ENCODE measurements around the gene S1PR3. TPM values are rescaled to one million over a fixed set of nuclear protein-coding genes. Genes with fewer than 3 reads are reported as not detected.
A peak's percentile ranks its signal among the peaks of the same experiment; 100 is the strongest.

The S1PR3 gene
- total and polyA plus RNA-seq, 2 donors (not counting 1 experiment from before 2014, with no cell fraction given), result 20.5 to 23.8 TPM

DNA sequence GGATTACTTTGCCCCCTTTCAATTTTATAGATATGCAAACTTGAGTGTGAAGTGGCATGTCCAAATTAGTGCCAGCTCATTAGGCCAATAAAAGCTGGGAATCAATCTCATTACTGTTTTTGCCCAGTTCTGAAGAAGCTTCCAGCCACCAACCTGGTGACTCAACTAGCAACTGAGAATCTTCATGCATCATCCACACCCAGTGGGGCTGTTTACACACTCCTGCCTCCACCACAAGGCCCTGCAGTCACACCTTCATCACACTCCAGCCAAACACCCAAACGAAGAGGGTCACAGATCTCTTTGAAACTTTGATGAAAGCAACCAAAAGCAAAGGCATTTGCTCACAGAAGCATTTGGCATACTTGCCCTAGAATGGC is 41.3 kb upstream of the S1PR3 start:
- no peaks in the 10 kb centered on the region for H3K27me3 ChIP-seq (ENCODE audit: control insufficient read depth, insufficient read depth, low read length)
- H3K4me3 ChIP-seq (replicated peaks in 1 of 4; ENCODE audit: control extremely low read depth in 1 of 4, insufficient read depth in 1 of 4, low read depth in 3 of 4, low read length in 4 of 4), result no peak overlapping the region
- TF ChIP-seq, protein P1, sequence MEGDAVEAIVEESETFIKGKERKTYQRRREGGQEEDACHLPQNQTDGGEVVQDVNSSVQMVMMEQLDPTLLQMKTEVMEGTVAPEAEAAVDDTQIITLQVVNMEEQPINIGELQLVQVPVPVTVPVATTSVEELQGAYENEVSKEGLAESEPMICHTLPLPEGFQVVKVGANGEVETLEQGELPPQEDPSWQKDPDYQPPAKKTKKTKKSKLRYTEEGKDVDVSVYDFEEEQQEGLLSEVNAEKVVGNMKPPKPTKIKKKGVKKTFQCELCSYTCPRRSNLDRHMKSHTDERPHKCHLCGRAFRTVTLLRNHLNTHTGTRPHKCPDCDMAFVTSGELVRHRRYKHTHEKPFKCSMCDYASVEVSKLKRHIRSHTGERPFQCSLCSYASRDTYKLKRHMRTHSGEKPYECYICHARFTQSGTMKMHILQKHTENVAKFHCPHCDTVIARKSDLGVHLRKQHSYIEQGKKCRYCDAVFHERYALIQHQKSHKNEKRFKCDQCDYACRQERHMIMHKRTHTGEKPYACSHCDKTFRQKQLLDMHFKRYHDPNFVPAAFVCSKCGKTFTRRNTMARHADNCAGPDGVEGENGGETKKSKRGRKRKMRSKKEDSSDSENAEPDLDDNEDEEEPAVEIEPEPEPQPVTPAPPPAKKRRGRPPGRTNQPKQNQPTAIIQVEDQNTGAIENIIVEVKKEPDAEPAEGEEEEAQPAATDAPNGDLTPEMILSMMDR (conservative IDR thresholded peaks at IDR 0.05 in 1 of 2, IDR thresholded peaks at IDR 0.05 in 1 of 2; ENCODE audit: low read depth in 1 of 2, low read length in 2 of 2), result no peak
- no peak for TF ChIP-seq EZH2 (IDR thresholded peaks at IDR 0.05; ENCODE audit: low read length, missing control alignments)
- H3K9ac ChIP-seq (ENCODE audit: insufficient read depth, low read length), result no peak overlapping the region
- peak in 1 of 2 donors; percentile 65 for DNase-seq (ENCODE audit: low read depth in 2 of 2)
- H3K9me3 ChIP-seq (ENCODE audit: control insufficient read depth, insufficient read depth, low read depth, low read length), result no peaks in the 10 kb centered on the region
- H4K20me1 ChIP-seq (ENCODE audit: control insufficient read depth, extremely low read depth, insufficient read depth, low read length), result no peaks in the 10 kb centered on the region
- H2AFZ ChIP-seq (ENCODE audit: low read length), result no peak overlapping the region
- no peak overlapping the region for H3K27ac ChIP-seq (ENCODE audit: insufficient read depth, low read length)
- H3K79me2 ChIP-seq (ENCODE audit: control insufficient read depth, insufficient read depth, low read length), result no peaks in the 10 kb centered on the region
- H3K4me2 ChIP-seq (ENCODE audit: extremely low read depth, insufficient read depth, low read length), result peak overlapping the region; percentile 32
- peaks cover 13% of the 10 kb centered on the region for H3K4me1 ChIP-seq (ENCODE audit: control insufficient read depth, extremely low read depth, insufficient read depth, low read length)
- H3K36me3 ChIP-seq (ENCODE audit: control insufficient read depth, insufficient read depth, low read length), result no peaks in the 10 kb centered on the region

DNA sequence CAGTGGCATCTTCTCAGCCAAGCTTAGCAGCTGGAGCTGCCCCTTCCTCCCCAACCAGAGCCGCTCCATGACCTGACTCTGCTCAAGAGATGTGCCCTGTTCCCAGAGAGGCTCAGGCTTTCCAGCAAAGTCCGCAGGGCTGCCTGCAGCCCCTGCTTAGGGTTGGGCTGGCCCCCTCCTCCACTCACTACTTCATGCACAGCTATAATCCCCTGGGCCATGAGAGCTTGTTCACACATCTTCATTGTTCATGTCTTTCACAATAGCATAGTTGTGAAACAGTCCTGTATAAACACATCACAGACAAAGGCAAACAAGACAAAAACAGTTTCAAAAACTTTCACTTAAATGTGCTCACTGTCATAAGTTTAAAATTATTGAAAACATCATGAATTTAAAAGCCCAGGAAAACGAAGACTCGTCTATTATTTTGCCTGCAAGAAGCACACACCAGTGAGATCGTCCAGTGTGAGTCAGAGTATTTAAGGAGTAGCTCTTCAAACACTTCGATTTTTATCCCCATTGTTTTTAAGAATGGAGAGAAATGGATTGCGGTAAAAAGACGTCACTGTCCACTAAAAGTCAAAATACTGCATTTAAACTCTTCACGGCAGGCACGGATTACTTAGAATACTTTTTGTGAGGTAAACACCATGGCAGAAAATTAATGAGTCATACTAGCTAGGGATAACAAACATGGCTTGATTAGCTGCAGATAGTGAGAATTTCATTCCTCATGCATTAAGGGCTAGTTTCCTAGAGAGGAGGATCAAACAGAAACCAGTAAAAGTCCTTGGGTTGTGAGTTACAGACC is 40.7 kb upstream of the S1PR3 start:
- Histone ChIP-seq H3K9me3 (ENCODE audit: control insufficient read depth, insufficient read depth, low read depth, low read length) (no peaks in the 10 kb centered on the region), H3K36me3 (ENCODE audit: control insufficient read depth, insufficient read depth, low read length) (no peaks in the 10 kb centered on the region), H3K27me3 (ENCODE audit: control insufficient read depth, insufficient read depth, low read length) (no peaks in the 10 kb centered on the region), H3K4me3 (replicated peaks in 1 of 4; ENCODE audit: control extremely low read depth in 1 of 4, insufficient read depth in 1 of 4, low read depth in 3 of 4, low read length in 4 of 4) (peak overlapping the region in 1 of 4 experiments; percentile 15), H3K4me2 (ENCODE audit: extremely low read depth, insufficient read depth, low read length) (peak overlapping the region; percentile 65), H3K9ac (ENCODE audit: insufficient read depth, low read length) (no peak overlapping the region), H2AFZ (ENCODE audit: low read length) (no peak overlapping the region), H4K20me1 (ENCODE audit: control insufficient read depth, extremely low read depth, insufficient read depth, low read length) (no peaks in the 10 kb centered on the region), H3K79me2 (ENCODE audit: control insufficient read depth, insufficient read depth, low read length) (no peaks in the 10 kb centered on the region), H3K4me1 (ENCODE audit: control insufficient read depth, extremely low read depth, insufficient read depth, low read length) (peaks cover 13% of the 10 kb centered on the region), H3K27ac (ENCODE audit: insufficient read depth, low read length) (peak overlapping the region; percentile 3)
- TF ChIP-seq, protein P1 (conservative IDR thresholded peaks at IDR 0.05 in 1 of 2, IDR thresholded peaks at IDR 0.05 in 1 of 2; ENCODE audit: low read depth in 1 of 2, low read length in 2 of 2), result no peak
- no peak for TF ChIP-seq EZH2 (IDR thresholded peaks at IDR 0.05; ENCODE audit: low read length, missing control alignments)
- DNase-seq (ENCODE audit: low read depth in 2 of 2), result peak; percentile 82 to 84

DNA sequence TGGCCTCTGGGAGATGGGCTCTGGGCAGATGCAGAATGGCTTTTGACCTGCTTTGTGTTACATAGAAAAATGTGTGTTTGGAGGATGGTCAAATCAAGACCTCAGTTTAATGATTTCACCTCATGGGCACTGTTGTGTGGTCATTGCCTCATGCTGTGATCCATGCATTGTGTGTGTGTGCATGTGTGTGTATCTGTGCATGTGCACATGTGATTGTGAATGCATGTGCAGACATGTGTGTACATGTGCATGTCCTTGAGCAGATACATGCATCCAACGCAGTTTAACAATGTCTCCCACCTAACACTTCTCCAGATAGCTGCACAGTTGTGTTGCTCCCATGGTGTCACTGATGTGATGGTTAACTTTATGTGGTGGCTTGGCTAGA is 40.1 kb upstream of the S1PR3 start:
- H3K4me2 ChIP-seq (ENCODE audit: extremely low read depth, insufficient read depth, low read length), result no peak overlapping the region
- DNase-seq (ENCODE audit: low read depth in 2 of 2), result no peak
- H3K9ac ChIP-seq (ENCODE audit: insufficient read depth, low read length), result no peak overlapping the region
- H3K9me3 ChIP-seq (ENCODE audit: control insufficient read depth, insufficient read depth, low read depth, low read length), result no peaks in the 10 kb centered on the region
- H3K36me3 ChIP-seq (ENCODE audit: control insufficient read depth, insufficient read depth, low read length), result no peaks in the 10 kb centered on the region
- no peak overlapping the region for H2AFZ ChIP-seq (ENCODE audit: low read length)
- no peaks in the 10 kb centered on the region for H3K27me3 ChIP-seq (ENCODE audit: control insufficient read depth, insufficient read depth, low read length)
- peak overlapping the region in 1 of 4 experiments; percentile 15 for H3K4me3 ChIP-seq (replicated peaks in 1 of 4; ENCODE audit: control extremely low read depth in 1 of 4, insufficient read depth in 1 of 4, low read depth in 3 of 4, low read length in 4 of 4)
- H3K79me2 ChIP-seq (ENCODE audit: control insufficient read depth, insufficient read depth, low read length), result no peaks in the 10 kb centered on the region
- peaks cover 13% of the 10 kb centered on the region for H3K4me1 ChIP-seq (ENCODE audit: control insufficient read depth, extremely low read depth, insufficient read depth, low read length)
- no peak overlapping the region for H3K27ac ChIP-seq (ENCODE audit: insufficient read depth, low read length)
- no peak for TF ChIP-seq EZH2 (IDR thresholded peaks at IDR 0.05; ENCODE audit: low read length, missing control alignments)
- TF ChIP-seq, protein P1 (conservative IDR thresholded peaks at IDR 0.05 in 1 of 2, IDR thresholded peaks at IDR 0.05 in 1 of 2; ENCODE audit: low read depth in 1 of 2, low read length in 2 of 2), result no peak
- no peaks in the 10 kb centered on the region for H4K20me1 ChIP-seq (ENCODE audit: control insufficient read depth, extremely low read depth, insufficient read depth, low read length)
